ENCODE measurements around the gene SRSF3. TPM values are rescaled to one million over a fixed set of nuclear protein-coding genes. Genes with fewer than 3 reads are reported as not detected.

The SRSF3 gene
- 122 TPM for total RNA-seq
- long read RNA-seq, full-length matches to known transcripts = 115 of 119 reads
- long read RNA-seq, partial matches to known transcripts = 2 of 119 reads
- long read RNA-seq, other reads (novel, unspliced or antisense) = 2 of 119 reads

DNA sequence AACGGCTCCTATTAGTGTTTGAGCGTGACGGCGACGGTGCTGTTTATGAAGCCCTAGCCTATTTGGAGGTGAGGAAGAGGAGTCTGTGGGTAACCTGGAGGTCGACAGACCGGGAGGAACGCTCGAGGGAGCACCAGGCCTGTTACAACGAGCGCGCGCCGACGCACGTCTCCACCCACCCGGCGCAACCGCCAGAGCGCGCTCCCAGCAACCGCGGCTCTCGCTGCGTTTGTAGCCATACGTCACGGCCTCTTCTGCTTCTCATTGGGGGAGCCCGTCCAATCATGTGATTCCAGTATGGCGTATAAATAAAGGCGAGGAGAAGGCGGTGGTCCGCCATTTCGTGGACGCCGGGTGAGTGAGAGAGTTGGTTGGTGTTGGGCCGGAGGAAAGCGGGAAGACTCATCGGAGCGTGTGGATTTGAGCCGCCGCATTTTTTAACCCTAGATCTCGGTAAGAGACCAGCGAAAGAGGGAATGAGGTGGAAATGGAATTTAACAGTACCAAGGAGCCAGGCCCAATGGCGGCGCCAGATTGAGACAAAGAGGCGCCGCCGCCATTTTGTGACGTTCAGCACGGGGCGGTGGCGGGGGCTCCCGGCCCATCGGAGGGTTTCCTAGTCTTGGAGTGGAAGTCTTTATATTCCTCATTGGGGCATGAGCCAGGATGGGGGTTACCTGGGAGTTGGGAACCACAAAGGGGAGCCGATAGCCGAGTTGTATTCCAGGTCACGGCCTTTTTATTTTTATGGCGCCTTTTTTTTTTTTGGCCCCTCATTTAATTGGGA, at the start of gene SRSF3:
Gene SRSF3, plus strand, starts transcription at position 334 of the 787 bp plus-strand sequence. CDS start 2,401 bp downstream, outside the sequence.
- intact Hi-C loops (cut with DNase I) = loop anchor here (5.0 to 10.0 kb wide), 2 partner anchors 47 to 149 kb away; partner anchors contain the start of genes KCTD20, PXT1 and STK38
- ATAC-seq (ENCODE audit: poor library complexity) (peak; percentile 98), DNase-seq (peak; percentile 97)

DNA sequence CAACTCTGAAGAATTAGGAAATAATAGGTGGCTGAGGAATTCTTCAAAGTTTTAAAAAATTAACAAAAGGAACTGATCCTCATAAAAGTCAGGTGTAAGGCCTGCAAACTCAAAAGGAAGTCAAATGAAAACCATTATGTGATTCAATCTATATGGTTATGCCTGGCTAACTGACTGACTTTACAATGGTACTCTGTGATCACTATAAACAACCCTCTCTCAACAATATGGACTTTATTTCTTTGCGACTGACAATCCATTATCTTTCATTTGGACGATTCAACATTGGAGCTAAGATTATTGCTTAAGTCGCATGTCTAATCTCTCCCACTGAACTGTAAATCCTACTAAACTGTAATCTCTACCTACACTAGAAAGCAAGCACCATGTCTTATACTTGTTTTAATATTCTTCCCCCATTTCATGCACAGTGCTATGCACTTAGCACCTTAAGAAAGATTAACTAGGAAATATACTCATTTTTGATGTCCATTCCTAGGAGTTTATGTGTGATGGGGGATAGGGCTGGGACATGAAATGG, 48.3 kb upstream of the SRSF3 start:
- ATAC-seq (ENCODE audit: poor library complexity) = no peak
- DNase-seq = no peak
- intact Hi-C loops (cut with DNase I) = loop anchor here (5.0 kb wide), 1 partner anchor 46 kb away; the partner anchor contains the start of gene SRSF3

DNA sequence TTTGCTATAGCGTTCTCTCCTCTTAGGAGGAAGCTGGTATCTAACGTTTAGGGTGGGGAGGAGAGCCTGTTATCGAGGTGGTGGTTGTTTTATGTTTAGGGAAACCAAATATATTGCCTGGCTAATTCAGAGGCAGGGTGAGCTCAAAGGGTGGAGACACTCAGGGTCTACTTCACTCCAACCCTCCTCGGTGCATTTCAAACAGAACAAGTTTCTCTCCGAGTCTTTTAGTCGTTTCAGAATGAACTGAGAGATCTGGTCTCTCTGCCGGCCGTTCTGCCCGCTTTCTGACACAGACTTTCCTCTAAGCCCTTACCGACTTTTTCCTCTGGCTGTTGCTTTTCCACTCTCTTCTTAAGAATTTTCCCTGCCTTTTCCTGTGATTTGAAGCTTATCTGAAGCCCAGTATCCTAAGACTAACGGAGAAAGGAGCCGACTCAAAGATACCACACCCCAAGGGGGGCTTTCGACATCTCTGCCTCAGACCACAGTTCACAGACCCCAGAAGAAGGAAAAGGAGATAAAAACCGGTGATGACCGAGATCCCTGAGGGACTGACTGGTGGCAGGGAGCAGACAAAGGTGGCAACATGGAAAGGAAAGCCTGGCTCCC, 47.7 kb upstream of the SRSF3 start:
- DNase-seq (no peak), ATAC-seq (ENCODE audit: poor library complexity) (peak; percentile 18)
- intact Hi-C loops (cut with DNase I) = loop anchor here (5.0 kb wide), 1 partner anchor 46 kb away; the partner anchor contains the start of gene SRSF3

DNA sequence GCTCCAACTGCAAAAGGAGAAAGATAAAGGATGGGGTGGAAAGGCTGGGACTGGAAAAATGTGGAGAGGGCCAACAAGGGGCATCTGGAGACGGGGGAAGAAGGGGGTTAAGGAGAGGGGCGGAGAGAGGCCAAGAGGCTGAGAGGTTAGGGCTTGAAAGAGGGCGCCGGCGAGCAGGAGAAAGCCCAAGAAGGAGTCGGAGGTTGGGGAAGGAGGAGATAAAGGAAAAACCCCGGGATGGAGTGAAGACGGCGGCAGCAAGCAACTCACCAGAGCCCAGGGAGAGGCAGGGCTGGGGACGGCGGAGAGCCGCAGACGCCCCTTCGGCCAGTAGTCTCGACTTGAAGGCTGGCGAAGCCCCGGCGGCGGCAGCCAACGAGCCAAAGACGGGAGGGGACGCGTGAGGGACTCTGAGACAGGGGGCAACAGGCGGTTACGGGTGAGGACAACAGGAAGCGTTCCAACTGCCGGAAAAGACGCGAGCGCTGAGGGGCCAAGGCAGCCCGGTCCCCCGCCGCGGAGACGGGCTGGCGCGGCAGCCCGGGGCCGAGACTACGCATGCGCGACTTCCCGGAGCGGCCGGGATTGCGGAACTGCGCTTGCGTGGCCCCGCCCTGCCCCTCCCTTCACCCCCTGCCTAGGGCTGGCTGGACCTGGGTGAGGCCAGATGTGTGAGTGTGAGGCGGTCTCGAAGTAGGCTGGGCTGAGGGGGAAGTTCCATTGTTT, 47.1 kb upstream of the SRSF3 start, which contains the start of gene STK38:
Gene STK38, minus strand, starts transcription at position 560 of the 726 bp plus-strand sequence. CDS start 7,277 bp downstream, outside the sequence.
- ATAC-seq (ENCODE audit: poor library complexity) = peak; percentile 98
- intact Hi-C loops (cut with DNase I) = loop anchor here (5.0 kb wide), 1 partner anchor 45 kb away; the partner anchor contains the start of gene SRSF3
- DNase-seq = peak; percentile 95

DNA sequence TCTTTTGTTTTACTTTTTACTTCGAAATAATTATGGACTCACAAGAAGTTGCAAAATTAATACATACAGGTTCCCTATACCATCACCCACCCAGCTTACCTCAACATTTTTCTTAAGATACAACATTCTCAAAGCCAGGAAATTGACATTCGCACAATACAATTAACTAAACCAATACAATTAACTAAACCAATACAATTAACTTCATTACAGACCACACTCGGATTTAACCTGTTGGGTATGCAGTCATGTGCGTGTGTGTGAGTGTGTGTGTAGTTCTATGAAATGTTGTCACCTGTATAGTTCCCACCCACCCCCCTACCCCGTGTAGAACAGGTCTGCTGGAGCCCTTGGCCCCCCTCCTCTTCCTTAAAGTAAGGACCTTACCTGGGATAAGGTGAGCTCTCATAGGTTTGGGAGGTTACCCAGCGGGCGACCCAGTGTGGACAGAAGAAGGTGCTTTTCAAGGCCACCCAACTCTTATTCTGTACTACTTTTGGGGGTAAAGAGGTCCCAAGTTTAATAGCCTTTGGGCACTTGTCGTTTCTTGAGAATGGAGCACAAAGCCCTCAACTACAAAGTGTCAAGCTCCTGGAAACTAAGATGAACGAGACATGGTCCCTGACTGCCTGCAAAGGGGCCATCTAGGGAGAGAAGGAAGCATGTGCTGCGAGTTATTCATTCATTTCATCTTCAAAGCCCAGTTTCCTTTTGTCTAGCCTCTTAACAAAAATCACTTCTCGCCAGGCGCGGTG, 46.3 kb upstream of the SRSF3 start:
- DNase-seq (no peak), ATAC-seq (ENCODE audit: poor library complexity) (no peak)
- intact Hi-C loops (cut with DNase I) = loop anchor here (5.0 kb wide), 1 partner anchor 44 kb away; the partner anchor contains the start of gene SRSF3

DNA sequence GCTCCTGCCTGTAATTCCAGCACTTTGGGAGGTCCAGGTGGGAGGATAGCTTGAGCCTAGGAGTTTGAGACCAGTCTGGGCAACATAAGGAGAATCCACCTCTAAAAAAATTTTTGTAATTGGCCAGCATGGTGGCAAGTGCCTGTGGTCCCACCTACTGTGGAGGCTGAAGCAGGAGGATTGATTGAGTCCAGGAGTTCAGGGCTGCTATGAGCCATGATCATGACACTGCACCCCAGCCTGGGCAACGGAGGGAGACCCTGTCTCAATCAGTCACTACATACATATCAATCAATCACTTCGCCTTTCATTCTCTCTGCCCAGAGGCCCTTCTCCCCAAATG, 45.8 kb upstream of the SRSF3 start:
- ATAC-seq (ENCODE audit: poor library complexity) = no peak
- no peak for DNase-seq
- intact Hi-C loops (cut with DNase I) = loop anchor here (5.0 kb wide), 1 partner anchor 44 kb away; the partner anchor contains the start of gene SRSF3

DNA sequence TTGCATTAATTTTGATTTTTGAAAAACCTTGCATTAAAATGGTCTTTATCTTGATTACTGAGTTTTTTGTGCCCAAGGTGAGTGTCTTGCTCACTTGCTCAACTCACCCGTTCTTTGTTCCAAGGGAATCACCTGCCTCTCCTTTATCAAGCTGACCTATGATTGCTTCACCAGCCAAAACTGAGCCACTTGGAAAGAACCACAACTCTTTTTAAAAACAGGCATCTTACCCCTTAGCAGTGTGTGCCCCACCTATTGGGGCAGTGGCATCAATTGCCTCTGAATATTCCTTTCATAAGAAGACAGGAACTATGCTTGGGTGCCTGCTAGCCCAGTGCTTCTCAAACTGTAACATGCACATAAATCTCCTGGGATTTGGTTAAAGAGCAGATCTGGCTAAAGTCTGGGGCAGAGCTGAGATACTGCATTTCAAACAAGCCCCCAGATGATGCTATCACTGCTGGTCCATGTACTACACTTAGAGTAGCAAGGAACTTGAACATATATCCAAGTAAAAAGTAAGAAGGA, 43.6 kb upstream of the SRSF3 start:
- ATAC-seq (ENCODE audit: poor library complexity) (no peak), DNase-seq (no peak)
- intact Hi-C loops (cut with DNase I) = no loop called here

DNA sequence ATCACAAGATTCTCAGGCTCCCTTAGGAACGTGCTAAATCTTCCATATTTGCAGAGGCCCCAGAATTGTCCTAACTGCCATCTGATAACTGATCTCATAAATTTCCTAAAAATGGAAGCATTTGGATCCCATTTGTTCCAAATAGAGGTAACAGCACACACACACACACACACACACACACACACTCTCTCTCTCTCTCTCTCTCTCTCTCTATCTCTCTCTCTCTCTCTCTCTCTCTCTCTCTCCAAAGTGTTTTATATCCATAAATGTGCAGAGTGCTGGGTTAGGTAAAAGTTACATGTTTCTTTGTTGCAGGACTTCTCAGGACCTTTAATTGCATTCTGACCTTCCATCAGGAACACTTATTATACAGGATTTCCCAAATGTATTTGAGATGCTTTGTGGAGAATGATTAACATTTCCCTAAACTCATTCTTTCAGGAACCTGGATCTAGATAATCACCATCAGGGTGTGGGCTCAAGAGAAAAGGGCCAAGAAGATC, 38.4 kb upstream of the SRSF3 start:
- no peak for ATAC-seq (ENCODE audit: poor library complexity)
- intact Hi-C loops (cut with DNase I) = no loop called here
- DNase-seq = no peak

DNA sequence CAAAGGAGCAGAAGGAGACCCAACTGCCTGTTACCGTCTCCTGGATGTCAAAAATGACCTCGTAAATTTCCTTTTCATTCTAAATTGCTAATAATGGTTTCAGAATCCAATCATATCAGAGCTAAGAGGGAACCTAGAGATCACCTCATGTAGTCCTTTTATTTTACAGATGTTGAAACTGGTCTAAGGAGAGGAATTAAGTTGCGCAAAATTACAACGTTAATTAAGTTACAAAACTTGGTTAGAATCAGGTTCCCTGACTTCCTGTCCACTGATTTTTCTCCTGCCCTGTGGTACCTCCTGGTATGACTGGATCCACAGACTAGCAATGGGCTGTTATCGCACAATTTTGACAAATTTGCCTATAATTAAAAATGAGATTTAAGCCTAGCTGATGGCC, 37.9 kb upstream of the SRSF3 start:
- ATAC-seq (ENCODE audit: poor library complexity) (no peak), DNase-seq (no peak)
- intact Hi-C loops (cut with DNase I) = no loop called here

DNA sequence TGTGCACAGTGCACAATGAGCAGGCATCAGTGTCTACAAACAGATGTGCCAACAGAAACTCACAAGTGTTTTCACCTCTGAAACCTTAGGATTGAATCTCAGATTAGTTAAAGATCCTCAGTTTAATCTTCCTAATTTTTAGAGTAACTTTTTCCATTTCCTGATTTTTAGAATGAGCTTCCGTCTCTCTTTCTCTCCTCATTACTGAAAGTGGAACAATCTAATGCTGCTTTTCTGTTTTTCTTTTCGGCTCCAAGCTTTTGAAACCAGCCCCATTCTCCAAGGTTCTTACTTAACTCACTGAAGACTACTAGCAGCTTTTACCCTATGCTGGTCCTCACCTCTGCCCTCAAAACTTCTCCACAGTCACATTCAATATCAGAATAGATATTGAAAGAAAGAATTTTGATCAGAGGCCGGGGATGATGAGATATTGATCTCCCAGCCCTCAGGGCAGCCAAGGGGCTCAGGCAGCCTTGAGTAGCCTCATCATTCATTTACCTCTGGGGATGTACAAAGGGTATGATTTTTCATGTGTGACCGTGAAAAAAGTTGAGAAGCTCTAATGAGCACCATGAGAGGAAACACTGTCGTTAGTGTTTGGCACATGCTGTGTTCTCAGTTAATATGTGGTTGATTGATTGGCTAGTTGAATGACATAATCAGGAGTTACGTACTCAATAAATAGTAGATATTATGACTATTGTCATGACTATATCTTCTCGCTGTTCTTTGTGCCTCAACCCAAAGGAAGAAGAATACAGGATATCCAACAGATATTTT, 35.0 kb upstream of the SRSF3 start:
- DNase-seq (no peak), ATAC-seq (ENCODE audit: poor library complexity) (no peak)
- intact Hi-C loops (cut with DNase I) = no loop called here

DNA sequence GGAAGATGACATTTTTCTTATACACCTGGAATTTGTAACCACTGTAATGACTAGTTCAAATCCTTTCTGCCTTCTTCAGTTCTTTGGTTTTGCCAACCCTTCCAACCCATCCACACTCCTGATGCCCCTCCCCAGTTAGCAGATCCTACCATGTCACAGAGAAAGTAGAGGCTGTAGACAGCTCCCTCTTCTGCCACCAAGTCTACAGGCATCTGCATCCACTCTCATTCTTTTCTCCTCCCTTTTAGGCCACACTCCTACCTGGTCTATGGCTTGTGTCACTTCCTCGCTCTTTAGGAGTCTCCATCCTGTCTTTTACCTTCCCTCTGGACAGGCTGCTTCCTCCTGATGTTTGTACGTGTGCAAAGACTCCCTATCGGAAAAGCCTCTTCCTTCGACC, 33.3 kb upstream of the SRSF3 start:
- intact Hi-C loops (cut with DNase I) = no loop called here
- no peak for DNase-seq
- no peak for ATAC-seq (ENCODE audit: poor library complexity)

DNA sequence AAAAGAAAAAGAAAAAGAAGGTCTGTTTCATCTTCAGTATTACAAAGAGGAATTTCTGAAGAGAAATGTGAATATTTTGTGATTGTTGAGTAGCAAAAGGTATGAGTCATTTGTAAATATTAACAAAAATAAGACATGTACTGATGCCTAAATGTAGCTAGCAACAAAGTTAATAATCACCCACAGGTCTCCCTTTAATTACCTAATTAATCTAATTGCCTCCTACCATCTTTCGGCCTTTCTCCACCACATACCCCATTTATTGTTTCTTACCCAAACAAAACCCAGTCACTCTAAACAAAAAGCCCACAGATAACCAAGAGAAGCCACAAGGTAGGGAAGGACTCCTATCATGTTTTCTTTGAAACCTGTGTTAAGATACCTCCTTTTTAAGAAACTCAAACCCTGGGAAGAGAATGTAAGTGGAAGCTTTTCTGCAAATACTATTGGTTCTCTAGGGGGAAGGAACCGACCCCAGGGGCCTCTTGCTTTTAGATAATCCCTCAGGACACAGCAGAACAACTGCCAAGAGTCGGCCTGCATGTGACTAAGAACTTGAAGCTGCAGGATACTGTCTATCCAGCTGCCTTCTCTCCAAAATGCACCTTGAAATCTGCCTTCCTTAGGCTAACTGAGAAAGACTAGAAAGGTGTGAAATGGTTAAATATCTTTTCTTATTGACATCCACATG, 30.8 kb upstream of the SRSF3 start:
- intact Hi-C loops (cut with DNase I) = no loop called here

DNA sequence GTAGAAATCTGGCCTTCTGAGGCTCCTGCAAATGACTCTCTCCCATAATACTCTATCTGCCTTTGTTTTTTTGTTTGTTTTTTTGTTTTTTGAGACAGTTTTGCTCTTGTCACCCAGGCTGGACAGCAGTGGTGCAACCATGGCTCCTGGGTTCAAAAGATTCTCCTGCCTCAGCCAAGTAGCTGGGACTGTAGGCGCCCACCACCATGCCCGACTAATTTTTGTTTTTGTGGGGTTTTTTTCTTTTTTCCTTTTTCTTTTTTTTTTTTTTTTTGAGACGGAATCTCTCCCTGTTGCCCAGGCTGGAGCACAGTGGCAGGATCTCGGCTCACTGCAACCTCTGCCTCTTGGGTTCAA, 30.3 kb upstream of the SRSF3 start:
- intact Hi-C loops (cut with DNase I) = no loop called here

More for the DNA sequence above, 30.8 kb upstream of the SRSF3 start:
- ATAC-seq (ENCODE audit: poor library complexity) (no peak), DNase-seq (no peak)

DNA sequence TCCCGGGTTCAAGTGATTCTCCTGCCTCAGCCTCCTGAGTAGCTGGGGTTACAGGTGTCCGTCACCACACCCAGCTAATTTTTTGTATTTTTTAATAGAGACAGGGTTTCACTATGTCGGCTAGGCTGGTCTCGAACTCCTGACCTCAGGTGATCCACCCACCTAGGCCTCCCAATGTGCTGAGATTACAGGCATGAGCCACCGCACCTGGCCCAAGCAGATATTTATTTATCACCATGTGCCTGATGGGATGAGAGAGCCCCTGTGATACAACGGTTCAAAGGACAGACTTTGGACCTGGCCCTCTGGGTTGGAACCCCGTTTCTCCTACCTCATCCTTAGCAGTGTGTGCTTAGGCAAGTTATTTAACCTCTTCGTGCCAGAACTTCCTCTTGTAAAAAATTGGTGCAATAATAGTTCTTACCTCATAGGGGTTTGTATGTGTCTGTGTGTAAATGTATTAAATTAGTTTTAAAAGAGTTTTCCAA, 27.7 kb upstream of the SRSF3 start:
- intact Hi-C loops (cut with DNase I) = no loop called here

More for the DNA sequence above, 30.3 kb upstream of the SRSF3 start:
- DNase-seq (no peak), ATAC-seq (ENCODE audit: poor library complexity) (no peak)

DNA sequence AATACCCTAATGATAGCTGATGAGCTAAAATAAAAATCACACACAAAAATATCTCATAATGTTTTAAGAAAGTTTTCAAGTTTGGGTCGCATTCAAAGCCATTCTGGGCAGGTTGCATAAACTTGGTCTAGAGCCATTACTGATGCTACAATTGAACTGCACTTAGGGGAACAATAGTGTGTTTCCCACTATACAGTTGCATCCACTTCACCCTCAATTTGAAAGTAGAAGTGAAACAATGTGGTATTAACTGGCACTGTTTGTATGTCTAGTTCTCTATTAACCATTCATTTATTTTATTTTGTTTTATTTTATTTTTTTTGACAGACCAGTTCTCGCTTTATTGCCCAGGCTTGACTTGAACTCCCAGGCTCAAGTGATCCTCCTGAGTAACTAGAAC, 23.9 kb upstream of the SRSF3 start:
- intact Hi-C loops (cut with DNase I) = no loop called here
- DNase-seq (no peak), ATAC-seq (ENCODE audit: poor library complexity) (no peak)

More for the DNA sequence above, 27.7 kb upstream of the SRSF3 start:
- ATAC-seq (ENCODE audit: poor library complexity) = no peak
- DNase-seq = no peak

Data from Right ventricle myocardium superior (tissue), 1 donor.